IMR-90 (cell line): Measurements from ENCODE around the gene LRRTM4. TPM values are rescaled to one million over a fixed set of nuclear protein-coding genes. Genes with fewer than 3 reads are reported as not detected.

Experiments
- ATAC-seq: fragments of 200-7000 bp; cut with Tn5 transposase; 2 replicates; pipeline ENCODE4 v1.9.1; 2020; ENCODE audit warnings: low read depth, mild to moderate bottlenecking, moderate library complexity
- BruUV-seq: library from RNA; stranded (reverse); fragments of 400-500 nt; replicated peaks from 2 replicates; lab custom pipeline; 2021; lab: Mats Ljungman, UMichigan
- CTCF ChIA-PET: fragments of 300-600 bp; formaldehyde crosslinking; extraction: SDS; loops from one replicate; lab custom pipeline; 2021; ENCODE audit warnings: antibody characterized with exemption; lab: Yijun Ruan, JAX
- POLR2A ChIA-PET: fragments of 300-600 bp; sonication (Branson Sonifier 250); formaldehyde crosslinking; loops from one replicate; lab custom pipeline; 2022; ENCODE audit warnings: antibody characterized with exemption; ENCODE audit not compliant: unreplicated experiment; lab: Charles Lee
- DNase-seq: peaks from one replicate; pipeline ENCODE4 v3.0.0; 2013
- H2AFZ ChIP-seq: replicated peaks from 2 replicates; pipeline ENCODE3; 2013; ENCODE audit warnings: low read length, mild to moderate bottlenecking; ENCODE audit not compliant: poor library complexity
- H2AK5ac ChIP-seq: 2 replicates; pipeline ENCODE4 v1.6.1; 2013; ENCODE audit warnings: low read depth, low read length, inconsistent platforms
- H2AK9ac ChIP-seq: replicated peaks from 2 replicates; pipeline ENCODE3; 2013; ENCODE audit warnings: mild to moderate bottlenecking, low read depth, low read length, moderate library complexity; ENCODE audit not compliant: poor library complexity
- H2BK120ac ChIP-seq: 2 replicates; pipeline ENCODE4 v1.6.1; 2013; ENCODE audit warnings: low read depth, low read length, inconsistent platforms
- H2BK15ac ChIP-seq: 3 replicates; pipeline ENCODE4 v1.6.1; 2013; ENCODE audit warnings: low read depth, low read length, inconsistent platforms
- H2BK20ac ChIP-seq: 2 replicates; pipeline ENCODE4 v1.6.1; 2013; ENCODE audit warnings: low read depth, mild to moderate bottlenecking, inconsistent platforms, low read length, moderate library complexity
- H2BK5ac ChIP-seq: 2 replicates; pipeline ENCODE4 v1.6.1; 2013; ENCODE audit warnings: mild to moderate bottlenecking, low read depth, low read length, inconsistent platforms; ENCODE audit not compliant: poor library complexity, severe bottlenecking
- H3K14ac ChIP-seq: replicated peaks from 2 replicates; pipeline ENCODE4 v1.6.1; 2013; ENCODE audit warnings: low read depth, low read length, inconsistent platforms
- H3K18ac ChIP-seq: 2 replicates; pipeline ENCODE4 v1.6.1; 2013; ENCODE audit warnings: low read depth, low read length, control low read depth
- H3K23ac ChIP-seq: 2 replicates; pipeline ENCODE4 v1.6.1; 2013; ENCODE audit warnings: low read depth, low read length, inconsistent platforms
- H3K27ac ChIP-seq: 2 replicates; pipeline ENCODE4 v1.5.1; 2013; ENCODE audit warnings: mild to moderate bottlenecking, control low read depth, low read length; ENCODE audit not compliant: insufficient read depth
- H3K27me3 ChIP-seq: 2 replicates; pipeline ENCODE4 v1.6.1; 2013; ENCODE audit warnings: low read length; ENCODE audit not compliant: control insufficient read depth, insufficient read depth
- H3K36me3 ChIP-seq: 2 replicates; pipeline ENCODE4 v1.6.1; 2013; ENCODE audit warnings: low read length, mixed read lengths; ENCODE audit not compliant: control insufficient read depth, insufficient read depth
- H3K4ac ChIP-seq: 2 replicates; pipeline ENCODE4 v1.6.1; 2013; ENCODE audit warnings: low read depth, low read length, inconsistent platforms
- H3K4me1 ChIP-seq: 2 replicates; pipeline ENCODE4 v1.6.1; 2013; ENCODE audit warnings: low read length, mixed read lengths; ENCODE audit not compliant: control insufficient read depth, insufficient read depth
- H3K4me2 ChIP-seq: 2 replicates; pipeline ENCODE4 v1.6.1; 2013; ENCODE audit warnings: low read depth, mild to moderate bottlenecking, control low read depth, low read length, moderate library complexity
- H3K4me3 ChIP-seq: 2 replicates; pipeline ENCODE4 v1.5.1; 2013; ENCODE audit warnings: low read depth, mild to moderate bottlenecking, control low read depth, low read length, moderate library complexity; ENCODE audit not compliant: insufficient read depth
- H3K56ac ChIP-seq: 2 replicates; pipeline ENCODE4 v1.6.1; 2013; ENCODE audit warnings: low read length, inconsistent platforms; ENCODE audit not compliant: insufficient read depth; ENCODE audit errors: extremely low read depth
- H3K79me1 ChIP-seq, 2 experiments: 2 replicates each; pipeline ENCODE4 v1.6.1; 2013; ENCODE audit warnings: low read length in 2 of 2, inconsistent platforms in 1 of 2, low read depth in 1 of 2
- H3K9ac ChIP-seq: 2 replicates; pipeline ENCODE4 v1.6.1; 2013; ENCODE audit warnings: low read depth, low read length, control low read depth
- H3K9me1 ChIP-seq: 2 replicates; pipeline ENCODE4 v1.6.1; 2013; ENCODE audit warnings: low read length, inconsistent platforms; ENCODE audit not compliant: insufficient read depth
- H3K9me3 ChIP-seq: 2 replicates; pipeline ENCODE4 v1.6.1; 2013; ENCODE audit warnings: low read length; ENCODE audit not compliant: control insufficient read depth, insufficient read depth
- H4K20me1 ChIP-seq: 2 replicates; pipeline ENCODE4 v1.6.1; 2013; ENCODE audit warnings: low read length, inconsistent platforms; ENCODE audit not compliant: insufficient read depth
- H4K5ac ChIP-seq: 2 replicates; pipeline ENCODE4 v1.6.1; 2013; ENCODE audit warnings: mild to moderate bottlenecking, low read depth, low read length, control low read depth
- H4K8ac ChIP-seq, 2 experiments: 2 replicates each; pipeline ENCODE4 v1.6.1; 2013; ENCODE audit warnings: low read depth in 2 of 2, low read length in 2 of 2, control low read depth in 1 of 2, inconsistent platforms in 1 of 2
- H4K91ac ChIP-seq: 2 replicates; pipeline ENCODE4 v1.6.1; 2013; ENCODE audit warnings: low read depth, low read length, inconsistent platforms; ENCODE audit not compliant: insufficient read depth
- CEBPB ChIP-seq: IDR thresholded peaks from 2 replicates; pipeline ENCODE4 v1.6.1; 2012; ENCODE audit warnings: low read depth, low read length, improper control_type of control experiment
- CHD1 ChIP-seq: IDR thresholded peaks from 2 replicates; pipeline ENCODE4 v1.6.1; 2012; ENCODE audit warnings: low read depth, low read length, improper control_type of control experiment
- ELK1 ChIP-seq: fragments of 150-350 bp; IDR thresholded peaks from 2 replicates; pipeline ENCODE4 v1.6.1; 2016; ENCODE audit warnings: low read depth, mild to moderate bottlenecking, low read length, moderate library complexity, borderline replicate concordance
- MXI1 ChIP-seq: IDR thresholded peaks from 2 replicates; pipeline ENCODE4 v1.6.1; 2012; ENCODE audit warnings: low read depth, mild to moderate bottlenecking, low read length, moderate library complexity, borderline replicate concordance
- RFX5 ChIP-seq: IDR thresholded peaks from 2 replicates; pipeline ENCODE4 v1.8.0; 2012; ENCODE audit warnings: low read depth, mild to moderate bottlenecking, low read length, moderate library complexity
- SMC3 ChIP-seq: fragments of 150-350 bp; IDR thresholded peaks from 2 replicates; pipeline ENCODE4 v1.6.1; 2016; ENCODE audit warnings: low read depth, mild to moderate bottlenecking, antibody characterized with exemption, low read length, moderate library complexity
- USF2 ChIP-seq: fragments of 150-350 bp; IDR thresholded peaks from 2 replicates; pipeline ENCODE4 v1.6.1; 2017; ENCODE audit warnings: mild to moderate bottlenecking, antibody characterized with exemption, low read length, low read depth
- WGBS, 2 experiments: methylation state at CpG; one replicate each; pipeline versions ENCODE4 v1.1.5 to v1.1.7; 2013; ENCODE audit warnings: missing lambda C conversion rate in 2 of 2; ENCODE audit not compliant: insufficient read length in 1 of 2; ENCODE audit errors: extremely low coverage in 2 of 2; 5-methylcytosine and 5-hydroxymethylcytosine counted together
- dilution Hi-C: fragments of 300-500 bp; cut with HindIII; formaldehyde crosslinking; loops from one replicate; pipeline ENCODE4 v1.14.3; 2018; ENCODE audit warnings: low sequenced_read_pairs; ENCODE audit not compliant: unreplicated experiment
- in situ Hi-C: fragments of 300-500 bp; cut with MboI; formaldehyde crosslinking; loops from 3 replicates; pipeline ENCODE4 v1.14.3; 2019; ENCODE audit warnings: low sequenced_read_pairs, inconsistent platforms, mixed read lengths
- intact Hi-C: fragments of 100-400 bp; cut with micrococcal nuclease; formaldehyde crosslinking; loops from 2 replicates; pipeline ENCODE4 v1.10.0; 2022
- polyA plus RNA-seq, 3 experiments: library from polyadenylated mRNA; depleted of rRNA; stranded (reverse); fragments of >200 nt; gene quantifications; 2 replicates each; pipeline ENCODE4 v1.2.3, GENCODE V29; 2012; ENCODE audit warnings: low replicate concordance in 1 of 3
- total RNA-seq: library from RNA; depleted of rRNA; stranded (reverse); fragments of >200 nt; gene quantifications from 2 replicates; pipeline ENCODE4 v1.2.3, GENCODE V29; 2012

The LRRTM4 gene
- total and polyA plus RNA-seq, 2 of the 4 experiments (the other 2 are of a cell fraction), result not detected

GRCh38 chr2:77155511-77155910 is 366.7 kb downstream of the LRRTM4 start:
- no peak overlapping the region for H3K23ac ChIP-seq
- no CpG with 5 or more reads among the region's 1 CpG for WGBS, 2 experiments
- no peaks in the 10 kb centered on the region for H3K79me1 ChIP-seq
- H3K56ac ChIP-seq, result no peak overlapping the region
- no TSS peak for BruUV-seq
- no peaks in the 10 kb centered on the region for H4K20me1 ChIP-seq
- no peaks in the 10 kb centered on the region for H3K9me1 ChIP-seq
- H2AFZ ChIP-seq, result no peak overlapping the region
- no peak overlapping the region for H3K27ac ChIP-seq
- no peak overlapping the region for H2BK5ac ChIP-seq
- no peaks in the 10 kb centered on the region for H3K4me1 ChIP-seq
- H2AK9ac ChIP-seq, result no peak overlapping the region
- CTCF ChIA-PET, result no interaction called here
- H3K36me3 ChIP-seq, result no peaks in the 10 kb centered on the region
- POLR2A ChIA-PET, result no interaction called here
- ATAC-seq, result no peak
- no peak overlapping the region for H4K8ac ChIP-seq
- H3K27me3 ChIP-seq, result no peaks in the 10 kb centered on the region
- H3K9me3 ChIP-seq, result peaks cover 2% of the 10 kb centered on the region; the same call in 1 of the 2 replicates
- intact Hi-C loops (no loop called here), in situ Hi-C loops (no loop called here), dilution Hi-C loops (no loop called here)
- H2AK5ac ChIP-seq, result no peak overlapping the region
- DNase-seq, result no peak
- H2BK20ac ChIP-seq, result no peak overlapping the region
- no peak overlapping the region for H3K4me3 ChIP-seq
- H2BK120ac ChIP-seq, result no peak overlapping the region
- no peak overlapping the region for H2BK15ac ChIP-seq
- no peak overlapping the region for H3K4me2 ChIP-seq
- H3K18ac ChIP-seq, result no peak overlapping the region
- H3K14ac ChIP-seq, result no peak overlapping the region
- no peak overlapping the region for H3K4ac ChIP-seq
- no peak overlapping the region for H4K91ac ChIP-seq
- TF ChIP-seq MXI1 (no peak), CHD1 (no peak), CEBPB (no peak), RFX5 (no peak), ELK1 (no peak), SMC3 (no peak), USF2 (no peak)
- H3K9ac ChIP-seq, result no peak overlapping the region
- no peak overlapping the region for H4K5ac ChIP-seq
